Peyer's patch (tissue), 4 donors: ENCODE results near the gene RAMP2. TPM values are rescaled to one million over a fixed set of nuclear protein-coding genes. Genes with fewer than 3 reads are reported as not detected.

Experiments
- DNase-seq, 3 donors: peaks; one replicate each; pipeline ENCODE4 v3.0.0-alpha.2; 2017 to 2019
- H3K27ac ChIP-seq, 4 donors: fragments of 200-600 bp; sonication (generic); one replicate each; pipeline ENCODE4 v1.5.1; 2016 to 2019
- H3K27me3 ChIP-seq, 2 donors: fragments of 200-600 bp; sonication (generic); one replicate each; pipeline ENCODE4 v1.5.1; 2019
- H3K36me3 ChIP-seq, 3 donors: fragments of 200-600 bp; sonication (generic); one replicate each; pipeline ENCODE4 v1.5.1; 2016 to 2019
- H3K4me1 ChIP-seq, 4 donors: fragments of 200-600 bp; sonication (generic); one replicate each; pipeline ENCODE4 v1.5.1; 2016 to 2019
- H3K4me3 ChIP-seq, 4 donors: fragments of 200-600 bp; sonication (generic); 1 replicate in 3 of 4; 2 replicates in 1 of 4; pipeline ENCODE4 v1.5.1; 2016 to 2019; ENCODE audit warnings: mild to moderate bottlenecking in 1 of 4
- H3K9me3 ChIP-seq, 4 donors: fragments of 200-600 bp; sonication (generic); one replicate each; pipeline ENCODE4 v1.5.1; 2016 to 2019; ENCODE audit warnings: mild to moderate bottlenecking in 1 of 4
- POLR2A ChIP-seq, 2 donors: fragments of 450-650 bp; IDR thresholded peaks; one replicate each; pipeline ENCODE4 v1.5.1; 2017; ENCODE audit warnings: antibody characterized with exemption in 2 of 2, mild to moderate bottlenecking in 2 of 2, moderate library complexity in 2 of 2
- total RNA-seq, 4 donors: library from RNA; depleted of rRNA; stranded (reverse); fragments of >200 nt; gene quantifications; one replicate each; pipeline ENCODE4 v1.1.0, GENCODE V29; 2016
- TF ChIP-seq, protein P1 (sequence below), 6 experiments: fragments of 450-650 bp in 4 of 6; fragments of 200-600 bp in 2 of 6; sonication (generic) in 1 of 6; IDR thresholded peaks; one replicate each; pipeline ENCODE4 v1.5.1; 2017 to 2019; ENCODE audit warnings: antibody characterized with exemption in 6 of 6, mild to moderate bottlenecking in 3 of 6, moderate library complexity in 1 of 6

RAMP2 gene
- total RNA-seq, 4 donors from 2014 or later, result 2.3 to 9.9 (median 4.3) TPM

DNA sequence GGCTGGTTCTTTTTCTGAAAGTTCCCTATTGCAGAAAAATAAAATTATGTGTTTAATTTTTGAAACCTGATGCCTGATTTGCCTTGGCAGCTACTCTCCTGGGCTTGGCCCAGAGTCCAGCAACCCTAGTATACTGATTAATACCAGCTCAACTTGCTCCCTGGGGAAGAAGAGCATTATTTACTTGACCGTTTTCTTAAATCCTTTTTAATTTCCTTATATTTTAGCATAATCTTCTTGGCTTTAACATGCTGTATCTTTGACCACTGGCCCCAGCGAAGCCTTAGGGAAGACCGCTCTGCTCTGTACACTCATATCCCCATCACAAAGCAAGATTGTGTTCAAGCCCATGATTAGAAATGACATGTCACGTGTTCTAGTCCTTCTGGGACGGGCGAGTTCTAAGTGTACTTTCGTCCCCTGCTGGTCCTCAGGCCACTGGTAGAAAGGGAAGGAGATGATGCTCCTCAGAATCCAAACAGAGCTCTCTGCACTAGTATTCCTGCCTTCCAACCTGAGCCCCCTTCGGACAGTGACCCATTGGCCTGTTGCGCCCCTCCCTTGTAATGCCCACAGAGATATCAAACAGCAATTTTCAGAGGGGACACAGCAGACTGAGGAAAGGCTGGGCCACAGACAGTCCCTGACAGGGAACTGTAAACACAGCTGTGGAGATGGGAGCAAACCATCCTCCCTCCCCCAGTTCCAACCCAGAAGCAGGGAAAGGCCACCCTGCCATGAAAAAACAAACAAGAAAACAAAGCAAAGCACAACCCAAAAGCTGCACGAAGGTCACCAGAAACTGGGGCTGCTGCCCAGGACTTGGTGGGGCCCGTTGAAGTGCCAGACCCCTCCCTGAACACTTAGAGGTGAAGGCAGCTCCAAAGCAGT lies 11.9 kb upstream of the RAMP2 start:
- Histone ChIP-seq H3K4me1 (peaks cover 0 to 9% (median 2%) of the 10 kb centered on the region in 4 donors), H3K36me3 (no peaks in the 10 kb centered on the region), H3K9me3 (no peaks in the 10 kb centered on the region), H3K27ac (peak overlapping the region; percentile 36 to 63 (median 42)), H3K27me3 (no peaks in the 10 kb centered on the region), H3K4me3 (no peak overlapping the region)
- TF ChIP-seq POLR2A (IDR thresholded peaks at IDR 0.05), result no peak
- DNase-seq, result no peak

DNA sequence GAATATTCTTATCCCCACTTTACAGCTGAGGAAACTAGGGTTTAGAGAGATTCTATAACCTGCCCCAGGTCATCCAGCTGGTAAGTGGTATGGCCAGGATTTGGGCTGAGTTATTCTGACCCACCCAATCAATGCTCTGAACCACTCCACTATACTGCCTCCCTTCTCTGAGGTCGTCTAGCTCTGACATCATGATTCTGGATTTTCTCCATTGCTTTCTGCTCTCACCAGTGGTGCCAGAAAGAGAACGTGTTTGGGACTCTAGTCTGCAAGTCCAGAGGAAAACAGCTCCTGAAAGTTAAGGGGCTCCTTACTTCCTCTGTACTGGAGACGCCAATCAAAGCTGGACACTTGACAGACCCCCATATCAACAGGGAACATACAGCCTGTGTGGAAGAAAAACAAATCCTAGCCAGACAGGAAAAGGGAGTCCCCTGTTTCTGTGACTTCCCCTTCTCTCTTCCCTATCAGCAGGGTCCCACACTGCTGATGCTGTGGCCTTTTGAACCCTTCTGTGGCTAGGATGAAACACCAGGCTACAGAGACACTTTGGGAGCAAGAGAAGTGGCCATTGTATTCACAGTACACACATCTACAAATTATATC lies 10.2 kb upstream of the RAMP2 start:
- peaks cover 0 to 4% (median 0%) of the 10 kb centered on the region in 4 donors for H3K9me3 ChIP-seq
- H3K4me1 ChIP-seq, result peaks cover 0 to 6% (median 0%) of the 10 kb centered on the region in 4 donors
- H3K27ac ChIP-seq, result peak overlapping the region in 3 of 4 donors; percentile 1 to 27 (median 12)
- no peak for TF ChIP-seq POLR2A (IDR thresholded peaks at IDR 0.05)
- TF ChIP-seq, protein P1, sequence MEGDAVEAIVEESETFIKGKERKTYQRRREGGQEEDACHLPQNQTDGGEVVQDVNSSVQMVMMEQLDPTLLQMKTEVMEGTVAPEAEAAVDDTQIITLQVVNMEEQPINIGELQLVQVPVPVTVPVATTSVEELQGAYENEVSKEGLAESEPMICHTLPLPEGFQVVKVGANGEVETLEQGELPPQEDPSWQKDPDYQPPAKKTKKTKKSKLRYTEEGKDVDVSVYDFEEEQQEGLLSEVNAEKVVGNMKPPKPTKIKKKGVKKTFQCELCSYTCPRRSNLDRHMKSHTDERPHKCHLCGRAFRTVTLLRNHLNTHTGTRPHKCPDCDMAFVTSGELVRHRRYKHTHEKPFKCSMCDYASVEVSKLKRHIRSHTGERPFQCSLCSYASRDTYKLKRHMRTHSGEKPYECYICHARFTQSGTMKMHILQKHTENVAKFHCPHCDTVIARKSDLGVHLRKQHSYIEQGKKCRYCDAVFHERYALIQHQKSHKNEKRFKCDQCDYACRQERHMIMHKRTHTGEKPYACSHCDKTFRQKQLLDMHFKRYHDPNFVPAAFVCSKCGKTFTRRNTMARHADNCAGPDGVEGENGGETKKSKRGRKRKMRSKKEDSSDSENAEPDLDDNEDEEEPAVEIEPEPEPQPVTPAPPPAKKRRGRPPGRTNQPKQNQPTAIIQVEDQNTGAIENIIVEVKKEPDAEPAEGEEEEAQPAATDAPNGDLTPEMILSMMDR (IDR thresholded peaks at IDR 0.05), result no peak
- DNase-seq, result no peak
- H3K4me3 ChIP-seq, result no peak overlapping the region
- H3K36me3 ChIP-seq, result no peaks in the 10 kb centered on the region
- no peaks in the 10 kb centered on the region for H3K27me3 ChIP-seq

DNA sequence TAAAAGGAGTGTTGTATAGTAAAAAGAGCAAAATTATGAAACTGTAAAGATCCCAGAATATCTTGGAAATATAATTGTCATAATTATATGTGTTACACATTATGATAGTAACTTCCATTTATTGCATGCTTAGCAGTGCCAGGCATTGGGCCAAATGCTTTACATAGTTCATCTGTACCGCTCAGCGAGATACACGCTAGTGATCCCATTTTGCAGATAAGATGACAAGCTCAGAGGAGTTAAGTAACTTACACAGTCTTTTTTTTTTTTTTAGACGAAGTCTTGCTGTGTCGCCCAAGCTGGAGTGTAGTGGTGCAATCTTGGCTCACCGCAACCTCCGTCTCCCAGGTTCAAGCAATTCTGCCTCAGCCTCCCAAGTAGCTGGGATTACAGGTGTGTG lies 9.4 kb upstream of the RAMP2 start:
- Histone ChIP-seq H3K9me3 (peaks cover 0 to 4% (median 0%) of the 10 kb centered on the region in 4 donors), H3K27me3 (no peaks in the 10 kb centered on the region), H3K4me1 (peaks cover 0 to 6% (median 0%) of the 10 kb centered on the region in 4 donors), H3K27ac (no peak overlapping the region), H3K36me3 (no peaks in the 10 kb centered on the region), H3K4me3 (no peak overlapping the region)
- DNase-seq, result no peak
- no peak for TF ChIP-seq POLR2A (IDR thresholded peaks at IDR 0.05)
- TF ChIP-seq, protein P1 (IDR thresholded peaks at IDR 0.05), result no peak

DNA sequence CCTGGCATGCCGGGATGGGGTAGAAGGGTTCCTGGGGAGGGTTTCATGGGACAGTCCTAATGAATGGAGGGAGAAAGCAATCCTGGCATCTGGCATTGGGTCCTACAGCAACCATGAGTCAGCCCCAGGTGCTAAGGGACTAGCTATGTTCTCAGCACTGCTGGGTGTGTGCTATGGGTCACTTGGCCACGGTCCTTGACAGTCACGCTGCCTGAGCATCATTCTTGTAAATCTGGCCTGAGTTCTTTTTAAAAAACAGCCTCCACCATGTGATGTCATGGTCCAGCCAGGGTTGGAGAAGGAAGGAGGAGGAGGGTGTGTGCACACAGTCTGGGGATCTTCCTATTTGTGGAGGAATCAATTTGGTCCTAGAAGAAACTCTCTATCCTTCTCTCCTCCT lies 6.2 kb upstream of the RAMP2 start:
- no peaks in the 10 kb centered on the region for H3K36me3 ChIP-seq
- H3K4me1 ChIP-seq, result peaks cover 0 to 6% (median 0%) of the 10 kb centered on the region in 4 donors
- TF ChIP-seq POLR2A (IDR thresholded peaks at IDR 0.05), result no peak
- TF ChIP-seq, protein P1 (IDR thresholded peaks at IDR 0.05), result no peak
- H3K27me3 ChIP-seq, result no peaks in the 10 kb centered on the region
- H3K27ac ChIP-seq, result no peak overlapping the region
- peak in 2 of 3 donors; percentile 39 to 62 for DNase-seq
- peaks cover 0 to 4% (median 0%) of the 10 kb centered on the region in 4 donors for H3K9me3 ChIP-seq
- H3K4me3 ChIP-seq, result no peak overlapping the region

DNA sequence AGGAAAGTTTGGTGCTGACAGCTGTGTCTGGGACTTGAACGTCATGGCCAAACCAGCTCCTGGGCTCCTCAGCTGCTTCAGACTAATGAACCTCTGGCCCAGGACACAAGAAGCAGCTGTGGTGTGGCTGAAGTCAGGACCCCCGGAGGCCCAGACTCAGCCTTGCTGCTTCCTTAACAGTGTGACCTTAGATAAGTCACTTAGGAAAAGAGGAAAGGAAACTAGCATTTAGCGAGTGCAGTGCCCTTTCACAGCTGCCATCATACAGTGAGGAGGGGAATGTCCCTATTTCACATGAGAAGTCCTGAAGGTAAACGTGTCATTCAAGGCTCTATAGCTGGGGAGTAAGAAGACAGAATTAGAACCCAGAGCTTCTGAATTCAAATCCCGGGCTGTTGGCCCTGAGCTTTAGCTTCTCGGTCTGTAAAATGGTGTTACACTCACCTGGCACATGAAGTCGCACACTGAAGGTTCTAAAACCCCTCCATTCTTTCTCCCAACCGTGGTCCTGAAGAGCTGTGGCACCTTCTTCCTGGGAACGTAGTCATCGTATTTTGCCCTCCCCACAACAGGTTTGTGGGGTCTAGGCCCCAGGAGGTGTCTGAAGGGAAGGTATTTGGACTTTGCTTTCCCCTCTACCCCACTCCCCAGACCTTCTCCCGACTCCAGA lies 910 bp upstream of the RAMP2 start:
- H3K27me3 ChIP-seq, result peaks cover 0 to 8% of the 10 kb centered on the region in 2 donors
- H3K4me1 ChIP-seq, result peaks cover 0 to 16% (median 8%) of the 10 kb centered on the region in 4 donors
- TF ChIP-seq, protein P1 (IDR thresholded peaks at IDR 0.05), result no peak
- TF ChIP-seq POLR2A (IDR thresholded peaks at IDR 0.05), result no peak
- H3K27ac ChIP-seq, result peak overlapping the region in 1 of 4 donors; percentile 40
- no peaks in the 10 kb centered on the region for H3K9me3 ChIP-seq
- H3K4me3 ChIP-seq, result peak overlapping the region in 3 of 4 donors; percentile 52 to 61 (median 60)
- no peaks in the 10 kb centered on the region for H3K36me3 ChIP-seq
- no peak for DNase-seq
